H1 (cell line): ENCODE measurements around the gene CORO1C. TPM values are rescaled to one million over a fixed set of nuclear protein-coding genes. Genes with fewer than 3 reads are reported as not detected.

Source experiments
- CTCF ChIA-PET: fragments of 300-600 bp; sonication (Branson Sonifier 250); formaldehyde crosslinking; loops from one replicate; lab custom pipeline; 2021; ENCODE audit not compliant: partially characterized antibody; lab: Charles Lee
- POLR2A ChIA-PET: fragments of 300-600 bp; sonication (Branson Sonifier 250); formaldehyde crosslinking; loops from one replicate; lab custom pipeline; 2021; ENCODE audit warnings: inconsistent platforms; ENCODE audit not compliant: partially characterized antibody; lab: Charles Lee
- DNase-seq, 2 experiments: peaks; one replicate each; pipeline versions ENCODE4 v3.0.0 to v3.0.0-alpha.2; 2010 to 2022; ENCODE audit warnings: low spot score in 2 of 2, low read depth in 1 of 2, mixed read lengths in 1 of 2
- FAIRE-seq: peaks from 2 replicates; lab custom pipeline; 2011; peaks lifted over from hg19 to GRCh38; lab: Jason Lieb, UNC
- H2AFZ ChIP-seq: 2 replicates; pipeline ENCODE4 v1.8.1; 2012; ENCODE audit warnings: low read length, inconsistent platforms
- H2AK5ac ChIP-seq: 2 replicates; pipeline ENCODE4 v1.6.1; 2013; ENCODE audit warnings: low read depth, low read length
- H2BK120ac ChIP-seq: replicated peaks from 2 replicates; pipeline ENCODE3; 2013; ENCODE audit warnings: low read depth, low read length, inconsistent platforms
- H2BK12ac ChIP-seq: 2 replicates; pipeline ENCODE4 v1.6.1; 2013; ENCODE audit warnings: low read depth, low read length
- H2BK15ac ChIP-seq: 2 replicates; pipeline ENCODE4 v1.6.1; 2013; ENCODE audit warnings: low read length
- H2BK20ac ChIP-seq: 2 replicates; pipeline ENCODE4 v1.6.1; 2013; ENCODE audit warnings: low read length
- H2BK5ac ChIP-seq: 2 replicates; pipeline ENCODE4 v1.6.1; 2013; ENCODE audit warnings: low read depth, low read length
- H3K14ac ChIP-seq: 2 replicates; pipeline ENCODE4 v1.6.1; 2013; ENCODE audit warnings: inconsistent platforms; ENCODE audit not compliant: insufficient read length
- H3K18ac ChIP-seq: 2 replicates; pipeline ENCODE4 v1.6.1; 2013; ENCODE audit warnings: low read length; ENCODE audit errors: extremely low read depth
- H3K23ac ChIP-seq: 2 replicates; pipeline ENCODE4 v1.6.1; 2013; ENCODE audit warnings: inconsistent platforms; ENCODE audit not compliant: insufficient read length
- H3K23me2 ChIP-seq: 2 replicates; pipeline ENCODE4 v1.6.1; 2013; ENCODE audit warnings: low read depth, low read length
- H3K27ac ChIP-seq: 2 replicates; pipeline ENCODE4 v1.6.1; 2011; ENCODE audit warnings: low read depth, low read length, inconsistent platforms
- H3K27me3 ChIP-seq, 4 experiments: replicated peaks in 1 of 4; 1 replicate in 1 of 4; 2 replicates in 3 of 4; pipeline versions ENCODE4 v1.6.1 to v1.8.1; 2011 to 2013; ENCODE audit warnings: low read length in 3 of 4, mild to moderate bottlenecking in 3 of 4, inconsistent platforms in 2 of 4, mixed read lengths in 2 of 4, moderate library complexity in 1 of 4; ENCODE audit not compliant: control insufficient read depth in 3 of 4, insufficient read depth in 3 of 4; ENCODE audit errors: extremely low read depth in 1 of 4
- H3K36me3 ChIP-seq, 4 experiments: 2 replicates each; pipeline versions ENCODE4 v1.6.1 to v1.8.1; 2011 to 2013; ENCODE audit warnings: mild to moderate bottlenecking in 4 of 4, low read length in 3 of 4, moderate library complexity in 2 of 4, control low read depth in 1 of 4, inconsistent platforms in 1 of 4; ENCODE audit not compliant: insufficient read depth in 4 of 4, control insufficient read depth in 2 of 4
- H3K4ac ChIP-seq: replicated peaks from 2 replicates; pipeline ENCODE3; 2013; ENCODE audit warnings: low read length, low read depth, mixed read lengths, inconsistent platforms; ENCODE audit not compliant: insufficient read length
- H3K4me1 ChIP-seq, 4 experiments: replicated peaks in 1 of 4; 1 replicate in 1 of 4; 2 replicates in 3 of 4; pipeline versions ENCODE4 v1.6.1 to v1.8.1; 2011 to 2013; ENCODE audit warnings: low read length in 3 of 4, inconsistent platforms in 2 of 4, mixed read lengths in 1 of 4; ENCODE audit not compliant: insufficient read depth in 4 of 4, control insufficient read depth in 3 of 4
- H3K4me2 ChIP-seq, 2 experiments: 2 replicates each; pipeline versions ENCODE4 v1.6.1 to v1.8.1; 2011 to 2013; ENCODE audit warnings: low read depth in 2 of 2, low read length in 2 of 2, control low read depth in 1 of 2, inconsistent platforms in 1 of 2, mild to moderate bottlenecking in 1 of 2; ENCODE audit not compliant: insufficient read depth in 1 of 2
- H3K4me3 ChIP-seq, 4 experiments: fragments of 200-600, 300-600 bp in 1 of 4; sonication (generic), shearing (Covaris generic), sonication (Bioruptor Twin) in 1 of 4; 2 replicates each; pipeline versions ENCODE4 v1.5.1 to v1.8.1; 2011 to 2016; ENCODE audit warnings: low read length in 4 of 4, low read depth in 3 of 4, control low read depth in 2 of 4, inconsistent platforms in 2 of 4, mild to moderate bottlenecking in 2 of 4, mixed read lengths in 1 of 4, moderate library complexity in 1 of 4; ENCODE audit not compliant: insufficient read depth in 2 of 4; ENCODE audit errors: extremely low read depth in 1 of 4
- H3K56ac ChIP-seq: replicated peaks from 2 replicates; pipeline ENCODE3; 2013; ENCODE audit warnings: low read depth, mild to moderate bottlenecking, mixed read lengths, low read length, inconsistent platforms; ENCODE audit not compliant: insufficient read length
- H3K79me1 ChIP-seq: 2 replicates; pipeline ENCODE4 v1.6.1; 2013; ENCODE audit warnings: low read depth, low read length, control low read depth
- H3K79me2 ChIP-seq, 2 experiments: 2 replicates each; pipeline versions ENCODE4 v1.6.1 to v1.8.1; 2012 to 2013; ENCODE audit warnings: low read length in 2 of 2, mild to moderate bottlenecking in 2 of 2, inconsistent platforms in 1 of 2; ENCODE audit not compliant: insufficient read depth in 2 of 2, control insufficient read depth in 1 of 2
- H3K9ac ChIP-seq, 4 experiments: replicated peaks in 1 of 4; 1 replicate in 1 of 4; 2 replicates in 3 of 4; pipeline versions ENCODE4 v1.6.1 to v1.8.1; 2011 to 2013; ENCODE audit warnings: low read depth in 3 of 4, low read length in 3 of 4, control low read depth in 2 of 4, mild to moderate bottlenecking in 2 of 4, moderate library complexity in 2 of 4, inconsistent platforms in 1 of 4; ENCODE audit errors: extremely low read depth in 1 of 4
- H3K9me3 ChIP-seq, 2 experiments: 2 replicates each; pipeline versions ENCODE4 v1.6.1 to v1.8.1; 2012 to 2013; ENCODE audit warnings: mild to moderate bottlenecking in 2 of 2, moderate library complexity in 2 of 2, control low read depth in 1 of 2, inconsistent platforms in 1 of 2, low read depth in 1 of 2, low read length in 1 of 2, mixed read lengths in 1 of 2; ENCODE audit not compliant: insufficient read depth in 2 of 2
- H4K20me1 ChIP-seq, 2 experiments: replicated peaks in 1 of 2; 2 replicates each; pipeline versions ENCODE3 to v1.8.1; 2011 to 2013; ENCODE audit warnings: inconsistent platforms in 2 of 2, low read length in 2 of 2, mild to moderate bottlenecking in 1 of 2; ENCODE audit not compliant: insufficient read depth in 2 of 2, control insufficient read depth in 1 of 2
- H4K5ac ChIP-seq: 2 replicates; pipeline ENCODE4 v1.6.1; 2013; ENCODE audit warnings: low read length, low read depth, mixed read lengths, inconsistent platforms; ENCODE audit not compliant: insufficient read length
- H4K8ac ChIP-seq: 2 replicates; pipeline ENCODE4 v1.8.0; 2013; ENCODE audit warnings: mild to moderate bottlenecking, moderate library complexity, low read length, inconsistent platforms; ENCODE audit not compliant: insufficient read depth; ENCODE audit errors: extremely low read depth
- H4K91ac ChIP-seq: replicated peaks from 2 replicates; pipeline ENCODE3; 2013; ENCODE audit warnings: low read length, mixed read lengths, inconsistent platforms; ENCODE audit not compliant: insufficient read length
- CBX8 ChIP-seq: fragments of 300-800, 300-1000 bp; sonication (generic); IDR thresholded peaks from 2 replicates; pipeline ENCODE4 v1.7.1; 2016; ENCODE audit warnings: low read depth, low read length, borderline replicate concordance
- HDAC2 ChIP-seq, 2 experiments: fragments of 300-600 bp in 1 of 2; sonication (generic) in 1 of 2; IDR thresholded peaks; 2 replicates each; pipeline ENCODE4 v1.6.1; 2011 to 2012; ENCODE audit warnings: low read depth in 2 of 2, low read length in 2 of 2, mild to moderate bottlenecking in 2 of 2, moderate library complexity in 2 of 2, borderline replicate concordance in 1 of 2, inconsistent platforms in 1 of 2
- JUN ChIP-seq: IDR thresholded peaks from 2 replicates; pipeline ENCODE4 v1.6.1; 2011; ENCODE audit warnings: low read depth, mild to moderate bottlenecking, improper control_type of control experiment, low read length
- JUND ChIP-seq: IDR thresholded peaks from 2 replicates; pipeline ENCODE4 v1.6.1; 2011; ENCODE audit warnings: mild to moderate bottlenecking, improper control_type of control experiment, low read length
- POU5F1 ChIP-seq: IDR thresholded peaks from 2 replicates; pipeline ENCODE4 v1.6.1; 2011; ENCODE audit warnings: low read depth, mild to moderate bottlenecking, low read length, moderate library complexity
- RFX5 ChIP-seq: IDR thresholded peaks from 2 replicates; pipeline ENCODE4 v1.6.1; 2011; ENCODE audit warnings: low read depth, low read length, improper control_type of control experiment, borderline replicate concordance
- SIRT6 ChIP-seq: IDR thresholded peaks from one replicate; pipeline ENCODE4 v1.7.1; 2012; ENCODE audit warnings: low read length, inconsistent platforms
- TCF12 ChIP-seq: IDR thresholded peaks from 2 replicates; pipeline ENCODE4 v1.6.1; 2011; ENCODE audit warnings: low read depth, mild to moderate bottlenecking, low read length
- WGBS, 2 experiments: shearing (Covaris generic) in 1 of 2; methylation state at CpG; one replicate each; pipeline versions ENCODE4 v1.1.6 to v1.1.7; 2013 to 2015; ENCODE audit warnings: low lambda C conversion rate in 2 of 2, mixed read lengths in 2 of 2, inconsistent platforms in 1 of 2, low coverage in 1 of 2, missing lambda C conversion rate in 1 of 2; ENCODE audit not compliant: insufficient replicate concordance in 2 of 2, insufficient coverage in 1 of 2, insufficient read length in 1 of 2; ENCODE audit errors: extremely low coverage in 1 of 2, missing lambda C conversion rate in 1 of 2; 5-methylcytosine and 5-hydroxymethylcytosine counted together
- polyA plus RNA-seq, 7 experiments: library from polyadenylated mRNA; depleted of rRNA in 3 of 7; stranded (reverse) in 5 of 7; unstranded in 2 of 7; fragments of >200 nt in 5 of 7; fragments of 200-250 nt in 2 of 7; gene quantifications; 1 replicate in 5 of 7; 2 replicates in 1 of 7; 4 replicates in 1 of 7; pipeline versions ENCODE4 v1.2.1 to v1.2.3, GENCODE V29; 2011 to 2013; ENCODE audit warnings: missing spikeins in 2 of 7, mixed read lengths in 2 of 7
- total RNA-seq: library from RNA; stranded (reverse); fragmentation: NEBNext Ultra II Directional; extraction: Animal tissue kit (Norgen Biotek cat#: 25700); gene quantifications from 2 replicates; pipeline ENCODE4 v1.2.1, GENCODE V29; 2021
- TF ChIP-seq, protein P1 (sequence below): IDR thresholded peaks from 2 replicates; pipeline ENCODE4 v1.6.1; 2012; ENCODE audit warnings: inconsistent platforms

CORO1C gene
- total and polyA plus RNA-seq, 2 of the 8 experiments (the other 6 are each of a cell fraction or from before 2014, with no cell fraction given) = 72.7 to 120 TPM

DNA sequence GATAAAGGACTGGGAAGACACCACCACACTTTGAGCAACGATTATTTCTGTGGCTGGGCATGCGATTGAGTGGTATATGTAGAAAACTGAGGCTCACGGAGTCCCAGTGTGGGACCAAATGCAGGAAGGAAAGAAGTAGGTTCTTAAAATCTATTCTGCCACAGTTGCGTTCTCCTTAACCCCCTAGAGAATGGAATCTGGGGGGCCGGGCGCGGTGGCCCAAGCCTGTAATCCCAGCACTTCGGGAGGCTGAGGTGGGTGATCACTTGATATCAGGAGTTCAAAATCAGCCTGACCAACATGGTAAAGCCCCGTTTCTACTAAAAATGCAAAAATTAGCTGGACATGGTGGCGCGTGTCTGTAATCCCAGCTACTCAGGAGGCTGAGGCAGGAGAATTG, 29.9 kb upstream of the CORO1C start:
- Histone ChIP-seq H4K91ac (no peak overlapping the region), H3K4me2 (no peak overlapping the region), H4K20me1 (no peaks in the 10 kb centered on the region), H3K4ac (no peak overlapping the region), H3K14ac (no peak overlapping the region), H3K23ac (no peak overlapping the region), H3K4me1 (no peaks in the 10 kb centered on the region; a peak in 1 of 7 replicates), H3K9ac (no peak overlapping the region), H2BK20ac (no peak overlapping the region), H2BK120ac (no peak overlapping the region), H2AK5ac (no peak overlapping the region), H3K79me2 (no peaks in the 10 kb centered on the region), H3K23me2 (no peaks in the 10 kb centered on the region), H3K27me3 (no peaks in the 10 kb centered on the region), H3K9me3 (no peaks in the 10 kb centered on the region), H4K5ac (no peak overlapping the region), H3K79me1 (no peaks in the 10 kb centered on the region), H3K36me3 (no peaks in the 10 kb centered on the region), H3K27ac (no peak overlapping the region), H3K56ac (no peak overlapping the region), H2BK5ac (no peak overlapping the region), H4K8ac (no peak overlapping the region), H2AFZ (no peak overlapping the region), H2BK15ac (no peak overlapping the region), H3K18ac (no peak overlapping the region), H2BK12ac (no peak overlapping the region), H3K4me3 (no peak overlapping the region)
- no peak for TF ChIP-seq JUN
- TF ChIP-seq CBX8 = no peak
- no peak for TF ChIP-seq JUND
- no peak for TF ChIP-seq HDAC2 (IDR thresholded peaks at IDR 0.05; ENCODE audit: borderline replicate concordance in 1 of 2, low read depth in 2 of 2, low read length in 2 of 2)
- TF ChIP-seq POU5F1 = no peak
- TF ChIP-seq TCF12 = no peak
- no peak for TF ChIP-seq RFX5
- TF ChIP-seq, protein P1, sequence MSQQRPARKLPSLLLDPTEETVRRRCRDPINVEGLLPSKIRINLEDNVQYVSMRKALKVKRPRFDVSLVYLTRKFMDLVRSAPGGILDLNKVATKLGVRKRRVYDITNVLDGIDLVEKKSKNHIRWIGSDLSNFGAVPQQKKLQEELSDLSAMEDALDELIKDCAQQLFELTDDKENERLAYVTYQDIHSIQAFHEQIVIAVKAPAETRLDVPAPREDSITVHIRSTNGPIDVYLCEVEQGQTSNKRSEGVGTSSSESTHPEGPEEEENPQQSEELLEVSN = no peak
- TF ChIP-seq SIRT6 = no peak
- DNase-seq = no peak
- no peak for FAIRE-seq
- 95% methylated on average over 11 of the region's 11 CpGs; no CpG with 5 or more reads in 1 of the 2 experiments for WGBS, 2 experiments
- ChIA-PET CTCF (interaction anchor here (0.8 to 6.4 kb wide), 3 partner anchors 8 to 97 kb away, joined by 4 to 42 read pairs (median 9); no protein-coding TSS in a partner anchor), POLR2A (no interaction called here)
